ENCODE data around the gene POLE2. TPM values are rescaled to one million over a fixed set of nuclear protein-coding genes. Genes with fewer than 3 reads are reported as not detected.
"Not testable (repeated sequence)": the region's sequence is repeated elsewhere in the genome, so short reads cannot be mapped to it uniquely, and the experiment has no call there.

The POLE2 gene
- total RNA-seq, 1 experiment from 2014 or later, result 13.2 TPM

GRCh38 chr14:49702725-49703124 is 14.7 kb upstream of the POLE2 start:
- no peaks in the 10 kb centered on the region for H3K4me1 Mint-ChIP-seq (ENCODE audit: low read depth, unreplicated experiment)
- H3K27me3 Mint-ChIP-seq (ENCODE audit: unreplicated experiment), result no peaks in the 10 kb centered on the region
- TF ChIP-seq CTCF (IDR thresholded peaks at IDR 0.05; ENCODE audit: unreplicated experiment), result no peak
- no peak overlapping the region for H3K27ac Mint-ChIP-seq (ENCODE audit: unreplicated experiment)
- no TSS peak for BruUV-seq (replicated peaks)
- no peak overlapping the region for H3K4me3 Mint-ChIP-seq (ENCODE audit: low read depth, unreplicated experiment)
- intact Hi-C loops (cut with micrococcal nuclease; ENCODE audit: unreplicated experiment), result no loop called here
- no peaks in the 10 kb centered on the region for H3K9me3 Mint-ChIP-seq (ENCODE audit: low read depth, unreplicated experiment)
- CTCF ChIA-PET, result no interaction called here
- no peaks in the 10 kb centered on the region for H3K36me3 Mint-ChIP-seq (ENCODE audit: insufficient read depth, unreplicated experiment)
- DNase-seq, result no peak

- H3K27ac Mint-ChIP-seq (ENCODE audit: unreplicated experiment); H3K27me3 Mint-ChIP-seq (ENCODE audit: unreplicated experiment); H3K9me3 Mint-ChIP-seq (ENCODE audit: low read depth, unreplicated experiment); BruUV-seq (replicated peaks); DNase-seq: not testable (repeated sequence)
- peaks cover 27% of the 10 kb centered on the region for H3K4me1 Mint-ChIP-seq (ENCODE audit: low read depth, unreplicated experiment)
- CTCF ChIA-PET, result interaction anchor here (0.9 kb wide), 1 partner anchor 47 kb away, joined by 3 read pairs; no protein-coding TSS in a partner anchor
- peaks cover 16% of the 10 kb centered on the region for H3K36me3 Mint-ChIP-seq (ENCODE audit: insufficient read depth, unreplicated experiment)
- intact Hi-C loops (cut with micrococcal nuclease; ENCODE audit: unreplicated experiment), result loop anchor here (5.0 kb wide), 1 partner anchor 74 kb away; the partner anchor contains the start of gene KLHDC2
- peak overlapping the region; percentile 61 for H3K4me3 Mint-ChIP-seq (ENCODE audit: low read depth, unreplicated experiment)
These were observed 5.7 kb upstream of the POLE2 start for GRCh38 chr14:49693735-49694124.

- peaks cover 20% of the 10 kb centered on the region for H3K36me3 Mint-ChIP-seq (ENCODE audit: insufficient read depth, unreplicated experiment)
- CTCF ChIA-PET, result interaction anchor here (0.9 to 1.4 kb wide), 3 partner anchors 47 to 75 kb away, joined by 3 to 6 read pairs (median 3); partner anchors contain the start of gene KLHDC2
- TSS peak; percentile 26 for BruUV-seq (replicated peaks)
- intact Hi-C loops (cut with micrococcal nuclease; ENCODE audit: unreplicated experiment), result loop anchor here (5.0 kb wide), 1 partner anchor 74 kb away; the partner anchor contains the start of gene KLHDC2
- DNase-seq, result peak; percentile 60
- no peak for TF ChIP-seq CTCF (IDR thresholded peaks at IDR 0.05; ENCODE audit: unreplicated experiment)
- no peaks in the 10 kb centered on the region for H3K27me3 Mint-ChIP-seq (ENCODE audit: unreplicated experiment)
- peaks cover 27% of the 10 kb centered on the region for H3K4me1 Mint-ChIP-seq (ENCODE audit: low read depth, unreplicated experiment)
- peak within 1 kb of the TSS; percentile 61 for H3K4me3 Mint-ChIP-seq (ENCODE audit: low read depth, unreplicated experiment)
- H3K9me3 Mint-ChIP-seq (ENCODE audit: low read depth, unreplicated experiment), result no peaks in the 10 kb centered on the region
- H3K27ac Mint-ChIP-seq (ENCODE audit: unreplicated experiment), result peak within 1 kb of the TSS; percentile 28
These were observed 5.1 kb upstream of the POLE2 start, which contains the start of gene KLHDC1 for GRCh38 chr14:49692811-49693734. KLHDC1 (plus strand) TSS chr14:49693120; CDS start chr14:49693195, 75 bp downstream.

GRCh38 chr14:49692193-49692757 is 4.3 kb upstream of the POLE2 start:
- H3K4me3 Mint-ChIP-seq (ENCODE audit: low read depth, unreplicated experiment), result peak overlapping the region; percentile 61
- H3K36me3 Mint-ChIP-seq (ENCODE audit: insufficient read depth, unreplicated experiment), result peaks cover 28% of the 10 kb centered on the region
- no peak for TF ChIP-seq CTCF (IDR thresholded peaks at IDR 0.05; ENCODE audit: unreplicated experiment)
- intact Hi-C loops (cut with micrococcal nuclease; ENCODE audit: unreplicated experiment), result loop anchor here (5.0 kb wide), 1 partner anchor 75 kb away; the partner anchor contains the start of gene KLHDC2
- DNase-seq, result no peak
- H3K27me3 Mint-ChIP-seq (ENCODE audit: unreplicated experiment), result no peaks in the 10 kb centered on the region
- CTCF ChIA-PET, result interaction anchor here (0.6 to 1.4 kb wide), 3 partner anchors 58 to 76 kb away, joined by 3 to 6 read pairs (median 3); partner anchors contain the start of gene KLHDC2
- no TSS peak for BruUV-seq (replicated peaks)
- peaks cover 31% of the 10 kb centered on the region for H3K4me1 Mint-ChIP-seq (ENCODE audit: low read depth, unreplicated experiment)
- peak overlapping the region; percentile 28 for H3K27ac Mint-ChIP-seq (ENCODE audit: unreplicated experiment)
- no peaks in the 10 kb centered on the region for H3K9me3 Mint-ChIP-seq (ENCODE audit: low read depth, unreplicated experiment)
